IPS-18a (cell line): ENCODE results near the gene TAB2.

Experiments
- H3K27ac ChIP-seq: one replicate; pipeline ENCODE4 v1.5.1; 2013; ENCODE audit warnings: low read length
- H3K27me3 ChIP-seq: one replicate; pipeline ENCODE4 v1.6.1; 2013; ENCODE audit warnings: mild to moderate bottlenecking, low read length; ENCODE audit not compliant: control insufficient read depth, insufficient read depth
- H3K36me3 ChIP-seq: one replicate; pipeline ENCODE4 v1.6.1; 2013; ENCODE audit warnings: low read depth, low read length; ENCODE audit not compliant: control insufficient read depth
- H3K4me1 ChIP-seq: one replicate; pipeline ENCODE4 v1.6.1; 2013; ENCODE audit warnings: low read depth, low read length; ENCODE audit not compliant: control insufficient read depth
- H3K4me3 ChIP-seq: one replicate; pipeline ENCODE4 v1.5.1; 2013; ENCODE audit warnings: low read length
- H3K9ac ChIP-seq: one replicate; pipeline ENCODE4 v1.6.1; 2013; ENCODE audit warnings: mild to moderate bottlenecking, low read length, moderate library complexity
- H3K9me3 ChIP-seq: one replicate; pipeline ENCODE4 v1.6.1; 2013; ENCODE audit warnings: low read depth, low read length; ENCODE audit not compliant: control insufficient read depth

Gene TAB2

DNA sequence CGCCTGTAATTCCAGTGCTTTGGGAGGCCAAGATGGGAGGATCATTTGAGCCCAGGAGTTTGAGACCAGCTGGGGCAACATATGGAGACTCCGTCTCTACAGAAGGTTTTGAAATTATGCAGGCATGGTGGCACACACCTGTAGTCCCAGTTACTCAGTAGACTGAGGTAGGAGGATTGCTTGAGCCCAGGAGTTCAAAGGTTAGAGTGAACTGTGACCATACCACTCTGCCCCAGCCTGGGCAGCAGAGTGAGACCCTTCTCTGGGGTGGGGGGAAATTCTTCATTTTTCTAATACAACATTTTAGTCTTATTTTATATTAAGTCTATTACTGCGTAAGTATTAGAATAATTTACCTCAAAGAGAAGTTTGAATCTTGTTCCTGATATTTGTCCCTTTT, 62.5 kb downstream of the TAB2 start:
- H3K27ac ChIP-seq = no peak overlapping the region
- H3K4me1 ChIP-seq = no peaks in the 10 kb centered on the region
- H3K4me3 ChIP-seq = no peak overlapping the region
- H3K9ac ChIP-seq = no peak overlapping the region
- no peaks in the 10 kb centered on the region for H3K27me3 ChIP-seq
- H3K36me3 ChIP-seq = peaks cover 33% of the 10 kb centered on the region
- H3K9me3 ChIP-seq = no peaks in the 10 kb centered on the region

DNA sequence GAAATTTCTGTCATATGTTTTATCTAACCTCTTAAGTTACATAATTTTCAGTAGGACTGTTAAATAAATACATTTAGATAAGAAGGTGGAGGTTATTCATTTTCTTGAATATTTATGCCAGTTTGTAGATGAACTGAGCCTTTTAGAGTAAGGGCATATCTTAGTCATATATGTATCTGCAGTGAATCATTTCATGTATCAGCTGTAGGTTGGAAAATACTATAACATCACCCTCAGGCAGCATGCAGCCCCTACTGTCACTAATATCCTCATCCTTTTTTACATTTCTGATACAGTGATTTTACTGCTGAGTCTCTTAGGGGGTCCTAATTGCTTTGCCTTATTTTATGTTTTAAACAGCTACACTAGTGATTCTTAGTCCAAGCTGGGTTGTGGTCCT, 63.0 kb downstream of the TAB2 start:
- H3K27ac ChIP-seq = no peak overlapping the region
- no peaks in the 10 kb centered on the region for H3K4me1 ChIP-seq
- H3K36me3 ChIP-seq = peaks cover 33% of the 10 kb centered on the region
- no peak overlapping the region for H3K9ac ChIP-seq
- no peaks in the 10 kb centered on the region for H3K27me3 ChIP-seq
- H3K4me3 ChIP-seq = no peak overlapping the region
- no peaks in the 10 kb centered on the region for H3K9me3 ChIP-seq

- Histone ChIP-seq H3K4me1 (no peaks in the 10 kb centered on the region), H3K4me3 (no peak overlapping the region), H3K9me3 (no peaks in the 10 kb centered on the region), H3K36me3 (peaks cover 26% of the 10 kb centered on the region), H3K27ac (no peak overlapping the region), H3K9ac (no peak overlapping the region), H3K27me3 (no peaks in the 10 kb centered on the region)
These were observed 65.9 kb downstream of the TAB2 start for GRCh38 chr6:149383371-149383770.

DNA sequence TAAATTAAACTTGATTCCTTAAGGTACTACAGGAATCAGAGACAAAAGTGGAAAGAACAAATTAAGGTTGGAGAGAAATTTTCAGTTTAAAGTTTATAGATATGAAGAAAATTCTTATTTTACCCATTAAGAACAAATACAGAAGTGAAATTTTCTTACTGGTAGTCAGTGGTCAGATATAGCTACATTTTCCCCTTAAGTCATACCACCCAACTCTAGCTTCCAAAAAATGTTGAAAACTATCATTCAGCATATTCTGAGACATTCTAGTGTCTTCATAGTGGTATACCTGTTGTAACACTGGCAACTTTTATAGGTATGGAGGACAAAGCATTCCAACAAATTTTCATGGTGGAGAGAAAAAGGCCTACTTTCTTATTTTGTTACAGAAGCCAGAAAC, 67.0 kb downstream of the TAB2 start:
- Histone ChIP-seq H3K9ac (no peak overlapping the region), H3K27ac (no peak overlapping the region), H3K27me3 (no peaks in the 10 kb centered on the region), H3K4me3 (no peak overlapping the region), H3K9me3 (no peaks in the 10 kb centered on the region), H3K4me1 (no peaks in the 10 kb centered on the region), H3K36me3 (peaks cover 16% of the 10 kb centered on the region)

DNA sequence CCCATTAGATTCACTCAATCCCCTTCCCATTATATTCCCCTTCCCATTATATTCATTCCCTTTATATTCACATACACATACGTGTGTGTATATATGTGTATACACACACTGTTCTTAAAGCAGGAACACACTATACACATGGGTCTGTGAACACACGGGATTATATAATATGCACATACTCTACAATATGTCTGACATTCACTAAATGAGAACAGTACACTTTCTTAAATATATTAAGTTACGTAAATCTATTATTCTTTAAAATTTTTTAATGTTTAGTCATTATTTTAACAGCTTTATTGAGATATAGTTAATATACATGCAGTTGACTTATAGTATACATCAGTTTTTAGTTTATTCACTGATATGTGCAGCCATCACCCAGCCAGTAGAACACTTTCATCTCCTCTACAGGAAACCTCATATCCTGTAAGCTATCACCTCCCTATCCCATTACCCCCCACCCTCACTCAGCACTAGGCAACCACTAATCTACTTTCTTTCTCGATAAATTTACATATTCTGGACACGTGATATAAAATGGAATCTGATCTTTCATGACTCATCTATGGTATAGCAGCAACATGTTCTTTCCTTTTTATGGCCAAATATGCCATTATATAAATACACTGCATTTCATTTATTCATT, 68.6 kb downstream of the TAB2 start:
- Histone ChIP-seq H3K27ac (no peak overlapping the region), H3K36me3 (peaks cover 8% of the 10 kb centered on the region)

DNA sequence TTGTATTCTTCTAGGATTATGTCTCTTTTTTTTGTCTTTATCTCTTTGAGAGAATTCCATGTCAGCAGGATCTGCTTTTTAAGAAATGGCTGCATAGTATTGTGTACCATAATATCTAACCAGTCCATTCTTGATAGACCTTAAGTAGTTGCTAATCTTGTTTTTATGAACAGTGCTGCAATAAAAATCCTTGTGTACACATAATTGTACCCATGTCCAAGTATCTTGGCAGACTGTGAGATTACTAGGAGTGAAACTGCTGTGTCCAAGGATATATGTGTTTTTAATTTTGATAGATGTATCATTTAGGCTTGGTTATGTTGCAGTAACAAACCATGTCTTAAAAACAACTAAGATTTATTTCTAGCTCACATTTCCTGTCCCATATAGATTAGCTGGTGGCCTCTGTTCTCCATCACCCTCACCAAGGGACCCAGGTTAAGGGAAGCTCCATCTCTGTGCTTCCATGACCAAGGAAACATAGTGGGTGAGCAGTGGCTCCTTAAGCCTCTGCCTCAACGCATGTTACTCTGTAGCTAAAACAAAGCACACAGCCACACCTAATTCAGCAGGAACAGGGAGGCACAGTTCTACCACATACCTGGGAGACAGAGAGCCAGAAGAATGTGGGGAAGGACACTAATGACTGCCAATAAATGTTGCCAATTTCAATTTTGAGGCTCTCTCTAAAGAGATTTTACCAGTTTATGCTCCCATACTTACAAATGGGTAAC, 70.4 kb downstream of the TAB2 start:
- Histone ChIP-seq H3K36me3 (peaks cover 5% of the 10 kb centered on the region), H3K4me1 (no peaks in the 10 kb centered on the region), H3K9ac (no peak overlapping the region), H3K4me3 (no peak overlapping the region), H3K9me3 (no peaks in the 10 kb centered on the region), H3K27ac (no peak overlapping the region), H3K27me3 (no peaks in the 10 kb centered on the region)

More for the DNA sequence above, 68.6 kb downstream of the TAB2 start:
- H3K4me1 ChIP-seq = no peaks in the 10 kb centered on the region
- no peak overlapping the region for H3K4me3 ChIP-seq
- no peaks in the 10 kb centered on the region for H3K27me3 ChIP-seq
- no peaks in the 10 kb centered on the region for H3K9me3 ChIP-seq
- H3K9ac ChIP-seq = no peak overlapping the region

- no peak overlapping the region for H3K27ac ChIP-seq
- H3K27me3 ChIP-seq = no peaks in the 10 kb centered on the region
- H3K4me1 ChIP-seq = no peaks in the 10 kb centered on the region
- H3K9ac ChIP-seq = no peak overlapping the region
- no peak overlapping the region for H3K4me3 ChIP-seq
- H3K9me3 ChIP-seq = no peaks in the 10 kb centered on the region
- no peaks in the 10 kb centered on the region for H3K36me3 ChIP-seq
These were observed 72.2 kb downstream of the TAB2 start for GRCh38 chr6:149389509-149390297.

GRCh38 chr6:149392093-149392492, 74.6 kb downstream of the TAB2 start:
- no peak overlapping the region for H3K27ac ChIP-seq
- no peak overlapping the region for H3K9ac ChIP-seq
- no peaks in the 10 kb centered on the region for H3K27me3 ChIP-seq
- H3K4me1 ChIP-seq = no peaks in the 10 kb centered on the region
- no peaks in the 10 kb centered on the region for H3K9me3 ChIP-seq
- H3K4me3 ChIP-seq = no peak overlapping the region
- H3K36me3 ChIP-seq = no peaks in the 10 kb centered on the region

DNA sequence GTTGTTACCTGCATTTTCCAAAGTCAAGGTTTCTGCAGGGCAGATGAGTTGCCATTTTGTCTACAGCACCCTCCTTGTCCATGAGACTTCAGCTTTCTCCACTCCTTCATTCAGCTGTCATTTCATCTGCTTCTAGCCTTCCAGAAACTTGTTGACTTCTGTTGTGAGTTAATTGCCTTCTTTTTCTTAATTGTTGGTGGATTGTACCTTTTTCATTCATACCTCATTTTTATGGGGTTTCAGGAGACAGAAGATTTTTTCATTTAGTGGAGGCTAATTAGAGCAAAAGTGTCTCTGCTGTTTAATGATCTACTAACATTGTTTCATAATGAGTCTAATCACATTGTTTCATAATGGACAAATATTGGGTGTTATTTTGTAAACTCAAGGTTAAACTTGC, 75.0 kb downstream of the TAB2 start:
- Histone ChIP-seq H3K27me3 (no peaks in the 10 kb centered on the region), H3K4me1 (no peaks in the 10 kb centered on the region), H3K36me3 (peaks cover 1% of the 10 kb centered on the region), H3K4me3 (no peak overlapping the region), H3K9me3 (no peaks in the 10 kb centered on the region), H3K9ac (no peak overlapping the region), H3K27ac (no peak overlapping the region)

- H3K9ac ChIP-seq = no peak overlapping the region
- no peak overlapping the region for H3K27ac ChIP-seq
- no peaks in the 10 kb centered on the region for H3K27me3 ChIP-seq
- no peak overlapping the region for H3K4me3 ChIP-seq
- H3K36me3 ChIP-seq = peaks cover 7% of the 10 kb centered on the region
- no peaks in the 10 kb centered on the region for H3K4me1 ChIP-seq
- H3K9me3 ChIP-seq = no peaks in the 10 kb centered on the region
These were observed 75.6 kb downstream of the TAB2 start for GRCh38 chr6:149393002-149393679.

DNA sequence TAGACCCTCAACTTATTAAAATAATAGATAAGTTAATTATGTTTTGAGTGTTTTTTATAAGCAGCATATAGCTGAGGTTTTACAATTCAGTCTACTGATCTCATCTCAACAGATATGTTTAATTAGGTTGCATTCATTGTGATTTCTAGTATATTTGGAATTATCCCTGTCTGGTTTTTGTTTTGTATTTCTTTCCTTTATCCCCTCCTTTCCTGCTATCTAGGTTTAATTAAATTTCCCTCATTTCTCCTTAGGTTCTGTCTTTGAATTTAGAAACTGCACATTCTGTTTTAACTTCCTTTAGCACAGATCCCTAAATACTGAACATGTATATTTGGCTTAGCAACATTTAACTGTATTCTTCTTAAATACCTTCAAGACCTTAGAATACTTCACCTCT, 77.7 kb downstream of the TAB2 start:
- no peak overlapping the region for H3K27ac ChIP-seq
- H3K9ac ChIP-seq = no peak overlapping the region
- no peaks in the 10 kb centered on the region for H3K9me3 ChIP-seq
- no peak overlapping the region for H3K4me3 ChIP-seq
- H3K4me1 ChIP-seq = no peaks in the 10 kb centered on the region
- peaks cover 21% of the 10 kb centered on the region for H3K36me3 ChIP-seq
- H3K27me3 ChIP-seq = no peaks in the 10 kb centered on the region
